Measurements from ENCODE around the gene RASGRF1.

RASGRF1 gene

GRCh38 chr15:78988361-78988911 is 102.1 kb downstream of the RASGRF1 start:
- peak; percentile 93 for DNase-seq (ENCODE audit: low spot score)
- FAIRE-seq = no peak

GRCh38 chr15:78987556-78988360 is 102.8 kb downstream of the RASGRF1 start:
- peak; percentile 58 for FAIRE-seq
- no peak for DNase-seq (ENCODE audit: low spot score)

GRCh38 chr15:78985859-78986475 is 104.6 kb downstream of the RASGRF1 start:
- no peak for FAIRE-seq

GRCh38 chr15:78984041-78984440 is 106.5 kb downstream of the RASGRF1 start:
- FAIRE-seq (no peak), DNase-seq (ENCODE audit: low spot score) (no peak)

More at GRCh38 chr15:78985859-78986475, 104.6 kb downstream of the RASGRF1 start:
- DNase-seq (ENCODE audit: low spot score) = no peak

GRCh38 chr15:78983146-78983918 is 107.2 kb downstream of the RASGRF1 start:
- FAIRE-seq (no peak), DNase-seq (ENCODE audit: low spot score) (no peak)

GRCh38 chr15:78982736-78983135 is 107.8 kb downstream of the RASGRF1 start:
- FAIRE-seq (no peak), DNase-seq (ENCODE audit: low spot score) (no peak)

- no peak for FAIRE-seq
- no peak for DNase-seq (ENCODE audit: low spot score)
Observed at GRCh38 chr15:78981532-78982313, 108.9 kb downstream of the RASGRF1 start.

- peak; percentile 23 for FAIRE-seq
Observed at GRCh38 chr15:78979456-78980320, 110.9 kb downstream of the RASGRF1 start.

GRCh38 chr15:78978601-78979179 is 111.9 kb downstream of the RASGRF1 start:
- FAIRE-seq = no peak
- no peak for DNase-seq (ENCODE audit: low spot score)

More at GRCh38 chr15:78979456-78980320, 110.9 kb downstream of the RASGRF1 start:
- DNase-seq (ENCODE audit: low spot score) = peak; percentile 69

GRCh38 chr15:78977591-78978347 is 112.8 kb downstream of the RASGRF1 start:
- no peak for FAIRE-seq
- DNase-seq (ENCODE audit: low spot score) = no peak

GRCh38 chr15:78977091-78977571 is 113.4 kb downstream of the RASGRF1 start:
- FAIRE-seq (no peak), DNase-seq (ENCODE audit: low spot score) (no peak)

GRCh38 chr15:78976691-78977090 is 113.9 kb downstream of the RASGRF1 start:
- FAIRE-seq = no peak

GRCh38 chr15:78974272-78974918 is 116.2 kb downstream of the RASGRF1 start:
- DNase-seq (ENCODE audit: low spot score) = no peak

More at GRCh38 chr15:78976691-78977090, 113.9 kb downstream of the RASGRF1 start:
- DNase-seq (ENCODE audit: low spot score) = no peak

GRCh38 chr15:78969687-78970349 is 120.8 kb downstream of the RASGRF1 start:
- DNase-seq (ENCODE audit: low spot score) = no peak
- FAIRE-seq = no peak

More at GRCh38 chr15:78974272-78974918, 116.2 kb downstream of the RASGRF1 start:
- no peak for FAIRE-seq

GRCh38 chr15:78968539-78969271 is 121.9 kb downstream of the RASGRF1 start:
- no peak for FAIRE-seq
- no peak for DNase-seq (ENCODE audit: low spot score)

- FAIRE-seq (no peak), DNase-seq (ENCODE audit: low spot score) (no peak)
Observed at GRCh38 chr15:78968114-78968513, 122.5 kb downstream of the RASGRF1 start.

- FAIRE-seq = no peak
- no peak for DNase-seq (ENCODE audit: low spot score)
Observed at GRCh38 chr15:78960308-78960707, 130.3 kb downstream of the RASGRF1 start.
